Esophagus squamous epithelium (tissue), 5 donors: ENCODE measurements around the gene CACNA1D. TPM values are rescaled to one million over a fixed set of nuclear protein-coding genes. Genes with fewer than 3 reads are reported as not detected.

ENCODE experiments used
- DNase-seq: peaks from one replicate; lab custom pipeline; 2025; lab: John Stamatoyannopoulos, UW
- H3K27ac ChIP-seq, 4 donors: fragments of 200-600 bp; sonication (generic); one replicate each; pipeline ENCODE4 v1.5.1; 2016 to 2019; ENCODE audit warnings: mild to moderate bottlenecking in 1 of 4
- H3K27me3 ChIP-seq, 4 donors: fragments of 200-600 bp; sonication (generic); 1 replicate in 3 of 4; 2 replicates in 1 of 4; pipeline versions ENCODE4 v1.5.1 to v1.6.0; 2017 to 2021; ENCODE audit warnings: antibody characterized with exemption in 1 of 4
- H3K36me3 ChIP-seq, 3 donors: fragments of 200-600 bp; sonication (generic); one replicate each; pipeline ENCODE4 v1.5.1; 2016 to 2019
- H3K4me1 ChIP-seq, 3 donors: fragments of 200-600 bp; sonication (generic); one replicate each; pipeline ENCODE4 v1.5.1; 2017 to 2019
- H3K4me3 ChIP-seq, 4 donors: fragments of 200-600 bp; sonication (generic); 1 replicate in 3 of 4; 2 replicates in 1 of 4; pipeline ENCODE4 v1.5.1; 2016 to 2019; ENCODE audit warnings: mild to moderate bottlenecking in 2 of 4, moderate library complexity in 1 of 4
- H3K9me3 ChIP-seq, 3 donors: fragments of 200-600 bp; sonication (generic); one replicate each; pipeline ENCODE4 v1.5.1; 2016 to 2019
- POLR2A ChIP-seq, 4 donors: fragments of 450-650 bp; IDR thresholded peaks; one replicate each; pipeline ENCODE4 v1.6.1; 2017; ENCODE audit warnings: antibody characterized with exemption in 4 of 4, mild to moderate bottlenecking in 4 of 4, moderate library complexity in 3 of 4
- WGBS, 2 donors: methylation state at CpG; one replicate each; pipeline ENCODE4 v1.1.5; 2018; 5-methylcytosine and 5-hydroxymethylcytosine counted together
- intact Hi-C: fragments of 100-400 bp; cut with DNase I; formaldehyde crosslinking; loops from one replicate; pipeline ENCODE4 v1.15.0; 2022
- total RNA-seq, 4 donors: library from RNA; depleted of rRNA; stranded (reverse); fragments of >200 nt; gene quantifications; one replicate each; pipeline ENCODE4 v1.1.0, GENCODE V29; 2016
- TF ChIP-seq, protein P1 (sequence below), 6 experiments: fragments of 450-650 bp in 4 of 6; fragments of 200-600 bp in 2 of 6; sonication (generic) in 2 of 6; IDR thresholded peaks; one replicate each; pipeline ENCODE4 v1.5.1; 2016 to 2019; ENCODE audit warnings: antibody characterized with exemption in 6 of 6, mild to moderate bottlenecking in 4 of 6, moderate library complexity in 4 of 6
- donor health status: DM: yes; HTN: yes; CAD: no.

CACNA1D gene
- total RNA-seq, 4 donors from 2014 or later, result 0.56 to 4.5 (median 3.1) TPM

DNA sequence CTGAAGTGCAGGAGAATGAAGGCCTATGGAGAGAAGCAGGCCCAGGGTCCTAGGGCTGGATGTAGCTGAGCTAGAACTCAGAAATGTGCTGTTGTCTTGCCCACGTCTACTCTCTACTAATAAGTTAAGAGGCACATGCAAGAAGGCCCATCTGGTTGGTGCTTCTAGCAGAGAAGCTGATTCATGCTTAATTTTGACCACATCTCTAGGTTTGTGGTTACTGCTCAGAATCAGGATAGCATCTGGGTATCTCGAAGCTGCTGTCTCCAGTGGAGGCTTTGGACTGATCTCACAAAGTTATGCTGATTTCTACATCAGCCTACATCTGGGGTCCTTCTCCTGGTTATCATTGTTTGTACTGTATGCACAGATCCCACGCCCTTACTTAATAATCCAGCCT, 87.3 kb downstream of the CACNA1D start:
- Histone ChIP-seq H3K4me3 (no peak overlapping the region), H3K36me3 (no peaks in the 10 kb centered on the region), H3K27ac (no peak overlapping the region), H3K27me3 (no peaks in the 10 kb centered on the region), H3K9me3 (no peaks in the 10 kb centered on the region), H3K4me1 (peaks cover 0 to 5% (median 0%) of the 10 kb centered on the region in 3 donors)
- TF ChIP-seq, protein P1, sequence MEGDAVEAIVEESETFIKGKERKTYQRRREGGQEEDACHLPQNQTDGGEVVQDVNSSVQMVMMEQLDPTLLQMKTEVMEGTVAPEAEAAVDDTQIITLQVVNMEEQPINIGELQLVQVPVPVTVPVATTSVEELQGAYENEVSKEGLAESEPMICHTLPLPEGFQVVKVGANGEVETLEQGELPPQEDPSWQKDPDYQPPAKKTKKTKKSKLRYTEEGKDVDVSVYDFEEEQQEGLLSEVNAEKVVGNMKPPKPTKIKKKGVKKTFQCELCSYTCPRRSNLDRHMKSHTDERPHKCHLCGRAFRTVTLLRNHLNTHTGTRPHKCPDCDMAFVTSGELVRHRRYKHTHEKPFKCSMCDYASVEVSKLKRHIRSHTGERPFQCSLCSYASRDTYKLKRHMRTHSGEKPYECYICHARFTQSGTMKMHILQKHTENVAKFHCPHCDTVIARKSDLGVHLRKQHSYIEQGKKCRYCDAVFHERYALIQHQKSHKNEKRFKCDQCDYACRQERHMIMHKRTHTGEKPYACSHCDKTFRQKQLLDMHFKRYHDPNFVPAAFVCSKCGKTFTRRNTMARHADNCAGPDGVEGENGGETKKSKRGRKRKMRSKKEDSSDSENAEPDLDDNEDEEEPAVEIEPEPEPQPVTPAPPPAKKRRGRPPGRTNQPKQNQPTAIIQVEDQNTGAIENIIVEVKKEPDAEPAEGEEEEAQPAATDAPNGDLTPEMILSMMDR (IDR thresholded peaks at IDR 0.05), result no peak
- no peak for TF ChIP-seq POLR2A (IDR thresholded peaks at IDR 0.05)
- WGBS, 2 donors, result 61 to 72% methylated on average over 3 of the region's 3 CpGs
- intact Hi-C loops, result no loop called here
- DNase-seq, result no peak

- H3K4me3 ChIP-seq, result no peak overlapping the region
- H3K27me3 ChIP-seq, result no peaks in the 10 kb centered on the region
- TF ChIP-seq, protein P1 (IDR thresholded peaks at IDR 0.05), result no peak
- no peak for TF ChIP-seq POLR2A (IDR thresholded peaks at IDR 0.05)
- intact Hi-C loops, result no loop called here
- 44 to 46% methylated on average over 1 of the region's 2 CpGs for WGBS, 2 donors
- no peaks in the 10 kb centered on the region for H3K9me3 ChIP-seq
- H3K4me1 ChIP-seq, result peaks cover 0 to 5% (median 0%) of the 10 kb centered on the region in 3 donors
- H3K36me3 ChIP-seq, result no peaks in the 10 kb centered on the region
- no peak for DNase-seq
- H3K27ac ChIP-seq, result no peak overlapping the region
These were observed 88.8 kb downstream of the CACNA1D start for GRCh38 chr3:53583161-53583690.

- no peaks in the 10 kb centered on the region for H3K36me3 ChIP-seq
- H3K27me3 ChIP-seq, result no peaks in the 10 kb centered on the region
- no peak overlapping the region for H3K27ac ChIP-seq
- DNase-seq, result no peak
- intact Hi-C loops, result no loop called here
- TF ChIP-seq, protein P1 (IDR thresholded peaks at IDR 0.05), result no peak
- no peak for TF ChIP-seq POLR2A (IDR thresholded peaks at IDR 0.05)
- no peak overlapping the region for H3K4me3 ChIP-seq
- no peaks in the 10 kb centered on the region for H3K9me3 ChIP-seq
- WGBS, 2 donors, result 33 to 72% methylated on average over 1 to 2 of the region's 2 CpGs
- peaks cover 0 to 5% (median 0%) of the 10 kb centered on the region in 3 donors for H3K4me1 ChIP-seq
These were observed 90.6 kb downstream of the CACNA1D start for GRCh38 chr3:53585049-53585448.

DNA sequence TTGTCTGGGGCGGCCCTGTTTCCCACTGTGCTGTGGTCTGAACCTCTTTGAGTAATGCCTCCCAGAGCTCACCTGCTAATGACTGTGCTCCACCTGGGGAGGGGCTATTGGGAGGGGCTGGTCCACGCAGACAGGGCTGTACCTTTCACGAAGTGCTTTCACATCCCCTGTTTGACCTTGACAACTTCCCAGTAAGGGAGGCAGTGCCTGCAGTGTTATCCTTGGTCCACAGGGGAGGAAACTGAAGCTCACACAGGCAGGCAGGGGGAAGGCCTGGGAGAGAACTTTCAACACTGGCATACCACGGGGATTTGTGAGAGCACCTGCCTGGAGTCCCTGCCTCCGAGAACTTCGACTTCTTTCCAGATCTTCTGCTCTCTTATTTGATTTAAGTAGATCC, 91.2 kb downstream of the CACNA1D start:
- H3K4me3 ChIP-seq, result no peak overlapping the region
- 40 to 81% methylated on average over 1 to 3 of the region's 6 CpGs for WGBS, 2 donors
- TF ChIP-seq POLR2A (IDR thresholded peaks at IDR 0.05), result no peak
- peaks cover 0 to 5% (median 0%) of the 10 kb centered on the region in 3 donors for H3K4me1 ChIP-seq
- DNase-seq, result no peak
- H3K36me3 ChIP-seq, result no peaks in the 10 kb centered on the region
- no peaks in the 10 kb centered on the region for H3K27me3 ChIP-seq
- intact Hi-C loops, result no loop called here
- no peaks in the 10 kb centered on the region for H3K9me3 ChIP-seq
- H3K27ac ChIP-seq, result no peak overlapping the region

- no peaks in the 10 kb centered on the region for H3K27me3 ChIP-seq
- TF ChIP-seq POLR2A (IDR thresholded peaks at IDR 0.05), result no peak
- TF ChIP-seq, protein P1 (IDR thresholded peaks at IDR 0.05), result no peak
- DNase-seq, result no peak
- no peaks in the 10 kb centered on the region for H3K36me3 ChIP-seq
- peaks cover 0 to 4% (median 0%) of the 10 kb centered on the region in 3 donors for H3K4me1 ChIP-seq
- intact Hi-C loops, result no loop called here
- no peak overlapping the region for H3K4me3 ChIP-seq
- H3K9me3 ChIP-seq, result no peaks in the 10 kb centered on the region
- H3K27ac ChIP-seq, result no peak overlapping the region
- 69 to 80% methylated on average over 2 of the region's 4 CpGs for WGBS, 2 donors
These were observed 93.7 kb downstream of the CACNA1D start for GRCh38 chr3:53588122-53588521.
